GM18909 (cell line): ENCODE data around the gene OR8K5.
"Not testable (repeated sequence)": the region's sequence is repeated elsewhere in the genome, so short reads cannot be mapped to it uniquely, and the experiment has no call there.

ENCODE experiments used
- ATAC-seq: cut with Tn5 transposase; IDR thresholded peaks from one replicate; pipeline ENCODE4 v1.9.1; 2021; ENCODE audit warnings: mild to moderate bottlenecking; ENCODE audit not compliant: unreplicated experiment, poor library complexity

Gene OR8K5

GRCh38 chr11:56160217-56160616 is at the start of gene OR8K5:
OR8K5 (minus strand) TSS chr11:56160317; CDS start chr11:56160317, 0 bp downstream.
- ATAC-seq = no peak

- no peak for ATAC-seq
Observed at GRCh38 chr11:56207790-56208189, 47.7 kb upstream of the OR8K5 start.

DNA sequence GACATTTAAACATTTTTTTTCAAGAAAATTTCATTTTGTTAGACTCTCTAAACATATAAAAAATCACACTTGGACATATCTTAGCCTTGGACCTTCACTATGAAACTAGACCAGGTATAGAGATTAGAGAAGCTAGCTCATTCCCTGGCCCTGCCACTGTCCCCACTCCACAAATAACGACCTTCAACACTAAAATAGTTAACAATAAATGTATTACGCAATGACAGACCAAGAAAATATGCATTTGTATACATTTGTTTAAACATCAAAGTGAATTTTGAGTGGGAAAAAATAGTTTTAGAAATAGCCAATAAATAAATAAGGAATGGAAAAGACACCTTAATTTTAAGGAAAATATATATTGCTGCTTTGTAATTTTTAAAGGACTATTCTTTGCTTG is 37.2 kb upstream of the OR8K5 start:
- ATAC-seq = no peak

DNA sequence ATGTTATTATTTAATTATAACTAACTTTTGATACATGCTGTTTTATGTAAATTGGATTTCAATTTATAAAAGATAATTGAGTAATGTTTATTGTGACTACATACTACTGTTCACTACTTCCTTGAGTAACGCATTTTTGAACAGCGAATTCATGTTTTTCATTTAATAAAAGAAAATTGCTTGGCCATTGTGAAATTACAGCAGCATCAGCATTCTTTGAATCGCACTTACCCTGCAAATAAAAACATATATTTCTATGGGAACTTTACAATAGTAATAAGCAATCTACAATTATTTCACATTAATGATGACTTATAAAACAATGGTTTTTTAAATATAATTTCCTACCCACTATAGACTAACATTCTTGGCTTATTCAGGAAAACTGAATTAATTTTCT is 36.6 kb upstream of the OR8K5 start:
- ATAC-seq = no peak

GRCh38 chr11:56188602-56189001 is 28.5 kb upstream of the OR8K5 start:
- ATAC-seq = no peak

- no peak for ATAC-seq
Observed at GRCh38 chr11:56183459-56183858, 23.3 kb upstream of the OR8K5 start.

- ATAC-seq = no peak
Observed at GRCh38 chr11:56176318-56176717, 16.2 kb upstream of the OR8K5 start, which contains the start of gene OR5J2. OR5J2 (plus strand) TSS chr11:56176618; CDS start chr11:56176618, 0 bp downstream.

DNA sequence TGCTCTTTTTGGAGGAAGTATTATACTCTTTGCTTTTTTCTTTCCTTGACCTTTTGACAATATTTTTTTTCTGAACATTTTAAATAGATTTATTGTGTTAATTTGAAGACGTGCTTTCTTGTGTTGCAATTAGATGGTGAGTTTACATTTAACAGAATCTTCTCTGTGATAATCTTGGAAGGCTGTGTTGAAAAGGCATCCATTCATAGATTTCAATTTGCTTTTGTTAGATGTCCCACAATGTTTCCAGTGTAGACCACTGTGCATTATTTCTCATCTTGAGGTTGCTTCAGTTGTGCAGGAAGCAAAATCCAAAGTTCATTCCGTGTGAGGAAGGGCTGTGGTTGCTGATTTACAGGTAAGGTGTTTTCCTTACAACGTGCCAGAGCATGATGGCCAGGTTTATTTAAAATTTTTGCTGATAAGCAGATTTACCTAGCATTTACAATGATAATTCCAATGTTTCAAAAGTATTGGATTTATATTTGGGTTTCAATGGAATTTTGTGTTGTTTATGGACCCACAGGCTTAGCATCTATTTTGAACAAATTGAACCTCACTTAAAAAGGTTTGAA is 12.2 kb upstream of the OR8K5 start:
- no peak for ATAC-seq

GRCh38 chr11:56163804-56164203 is 3.7 kb upstream of the OR8K5 start:
- no peak for ATAC-seq

GRCh38 chr11:56152333-56152732 is 7.8 kb downstream of the OR8K5 start:
- ATAC-seq = no peak

DNA sequence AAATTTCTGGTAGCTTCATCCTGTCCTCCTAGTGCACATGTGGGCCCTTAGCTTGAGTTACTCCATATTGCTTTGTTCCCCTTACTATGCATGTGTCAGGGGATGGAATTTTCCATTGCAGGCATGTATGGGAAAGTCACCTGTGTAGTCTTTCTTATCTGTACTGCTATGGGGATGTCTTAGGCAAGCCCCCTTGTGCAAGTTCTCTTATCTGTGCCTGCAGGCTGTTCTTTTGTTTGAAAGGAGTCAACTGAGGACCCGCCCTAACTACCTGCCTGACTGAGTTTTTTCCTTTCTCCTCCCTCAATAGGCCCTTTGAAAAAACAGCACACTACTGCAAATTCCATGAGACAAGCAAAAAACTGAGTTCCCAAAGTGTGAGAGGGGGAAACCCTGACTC is 8.7 kb downstream of the OR8K5 start:
- ATAC-seq = no peak

DNA sequence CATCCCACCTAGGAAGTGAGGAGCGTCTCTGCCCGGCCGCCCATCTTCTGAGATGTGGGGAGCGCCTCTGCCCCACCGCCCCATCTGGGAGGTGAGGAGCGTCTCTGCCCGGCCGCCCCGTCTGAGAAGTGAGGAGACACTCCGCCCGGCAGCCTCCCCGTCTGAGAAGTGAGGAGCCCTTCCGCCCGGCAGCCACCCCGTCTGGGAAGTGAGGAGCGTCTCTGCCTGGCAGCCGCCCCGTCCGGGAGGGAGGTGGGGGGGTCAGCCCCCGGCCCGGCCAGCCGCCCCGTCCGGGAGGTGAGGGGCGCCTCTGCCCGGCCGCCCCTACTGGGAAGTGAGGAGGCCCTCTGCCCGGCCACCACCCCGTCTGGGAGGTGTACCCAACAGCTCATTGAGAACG is 16.4 kb downstream of the OR8K5 start:
- ATAC-seq = not testable (repeated sequence)

DNA sequence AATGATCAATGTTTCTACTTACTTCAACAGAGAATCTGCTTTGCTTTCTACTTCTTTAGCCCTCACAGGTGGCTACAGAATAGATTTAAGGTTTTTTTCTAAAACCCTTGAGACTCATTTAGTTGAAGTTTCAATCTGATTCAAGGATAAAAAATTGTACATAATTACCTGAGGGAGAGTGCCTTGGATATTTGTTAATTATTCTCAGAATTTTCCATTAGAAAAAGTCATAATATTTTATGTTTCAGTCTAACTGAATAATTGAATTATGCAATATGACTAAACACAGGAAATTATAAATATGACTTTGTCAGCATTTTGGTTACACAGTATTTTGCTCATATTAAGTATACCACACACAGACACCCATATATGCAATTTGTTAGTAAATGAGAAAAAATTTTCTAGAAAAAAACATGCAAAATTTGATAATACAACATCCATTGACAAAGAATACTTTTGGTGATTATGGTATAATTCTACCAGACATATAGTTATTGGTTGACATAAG is 19.9 kb downstream of the OR8K5 start, which contains the start of gene OR8J3:
OR8J3 (minus strand) TSS at position 51 of the 511 bp plus-strand sequence. CDS start 2,483 bp downstream, outside the sequence.
- no peak for ATAC-seq

GRCh38 chr11:56122073-56122472 is 38.0 kb downstream of the OR8K5 start, which contains the start of gene OR8H3:
OR8H3 (plus strand) TSS chr11:56122373; CDS start chr11:56122373, 0 bp downstream.
- ATAC-seq = no peak
